Kidney (tissue), 14 donors: ENCODE data around the gene GLT1D1. TPM values are rescaled to one million over a fixed set of nuclear protein-coding genes. Genes with fewer than 3 reads are reported as not detected.

Experiments used
- DNase-seq, 5 donors: peaks; one replicate each; pipeline ENCODE4 v3.0.0-alpha.2; 2013 to 2020
- FAIRE-seq: peaks from 2 replicates; lab custom pipeline; 2012; peaks lifted over from hg19 to GRCh38; lab: Jason Lieb, UNC
- H3K27ac ChIP-seq, 2 donors: one replicate each; pipeline ENCODE4 v1.7.0; 2013; ENCODE audit warnings: low read depth in 2 of 2, low read length in 2 of 2, inconsistent platforms in 1 of 2
- H3K27me3 ChIP-seq: one replicate; pipeline ENCODE4 v1.7.1; 2013; ENCODE audit warnings: low read length, inconsistent platforms; ENCODE audit not compliant: control insufficient read depth, insufficient read depth
- H3K36me3 ChIP-seq, 3 donors: one replicate each; pipeline versions ENCODE4 v1.7.0 to v1.7.1; 2013; ENCODE audit warnings: low read length in 3 of 3, control low read depth in 1 of 3, inconsistent platforms in 1 of 3; ENCODE audit not compliant: insufficient read depth in 3 of 3, control insufficient read depth in 2 of 3
- H3K4me1 ChIP-seq, 3 donors: one replicate each; pipeline versions ENCODE4 v1.7.0 to v1.7.1; 2013; ENCODE audit warnings: low read length in 3 of 3, inconsistent platforms in 1 of 3, low read depth in 1 of 3; ENCODE audit not compliant: control insufficient read depth in 2 of 3, insufficient read depth in 2 of 3
- H3K4me3 ChIP-seq, 3 donors: one replicate each; pipeline versions ENCODE4 v1.7.0 to v1.8.1; 2013; ENCODE audit warnings: low read length in 3 of 3, control low read depth in 1 of 3, inconsistent platforms in 1 of 3
- H3K9ac ChIP-seq, 3 donors: one replicate each; pipeline versions ENCODE4 v1.7.0 to v1.7.1; 2013; ENCODE audit warnings: low read length in 3 of 3, control low read depth in 1 of 3, inconsistent platforms in 1 of 3
- H3K9me3 ChIP-seq, 3 donors: one replicate each; pipeline versions ENCODE4 v1.7.0 to v1.7.1; 2013; ENCODE audit warnings: low read length in 3 of 3, control low read depth in 1 of 3, inconsistent platforms in 1 of 3; ENCODE audit not compliant: control insufficient read depth in 2 of 3, insufficient read depth in 1 of 3
- CTCF ChIP-seq: IDR thresholded peaks from 3 replicates; pipeline ENCODE4 v1.5.1; 2012; ENCODE audit warnings: mild to moderate bottlenecking, moderate library complexity, borderline replicate concordance; ENCODE audit not compliant: insufficient read depth; ENCODE audit errors: extremely low read depth
- intact Hi-C: fragments of 100-400 bp; cut with DNase I; formaldehyde crosslinking; loops from one replicate; pipeline ENCODE4 v1.11.1; 2022
- polyA plus RNA-seq: library from polyadenylated mRNA; stranded (reverse); fragments of 350-450 nt; fragmentation: Illumina TruSeq; extraction: RNeasy Lipid Tissue Mini Kit (QIAGEN cat#74804); gene quantifications from one replicate; pipeline ENCODE4 v1.2.3, GENCODE V29; 2014; ENCODE audit warnings: low read depth, low replicate concordance; ENCODE audit not compliant: insufficient read depth
- total RNA-seq: library from RNA; stranded (reverse); fragmentation: NEBNext Ultra II Directional; extraction: Animal tissue kit (Norgen Biotek cat#: 25700); gene quantifications from one replicate; pipeline ENCODE4 v1.2.1, GENCODE V29; 2021
- donor health status: control.
- donor health status: control.
- donor health status: control.
- donor health status: control.
- donor health status: control.
- donor health status: DM: yes; HTN: yes; CAD: no.
- donor health status: Normal renal cell carcinoma (clear cell type).

GLT1D1 gene
- total and polyA plus RNA-seq, 2 donors from 2014 or later: 0.41 to 0.45 TPM

DNA sequence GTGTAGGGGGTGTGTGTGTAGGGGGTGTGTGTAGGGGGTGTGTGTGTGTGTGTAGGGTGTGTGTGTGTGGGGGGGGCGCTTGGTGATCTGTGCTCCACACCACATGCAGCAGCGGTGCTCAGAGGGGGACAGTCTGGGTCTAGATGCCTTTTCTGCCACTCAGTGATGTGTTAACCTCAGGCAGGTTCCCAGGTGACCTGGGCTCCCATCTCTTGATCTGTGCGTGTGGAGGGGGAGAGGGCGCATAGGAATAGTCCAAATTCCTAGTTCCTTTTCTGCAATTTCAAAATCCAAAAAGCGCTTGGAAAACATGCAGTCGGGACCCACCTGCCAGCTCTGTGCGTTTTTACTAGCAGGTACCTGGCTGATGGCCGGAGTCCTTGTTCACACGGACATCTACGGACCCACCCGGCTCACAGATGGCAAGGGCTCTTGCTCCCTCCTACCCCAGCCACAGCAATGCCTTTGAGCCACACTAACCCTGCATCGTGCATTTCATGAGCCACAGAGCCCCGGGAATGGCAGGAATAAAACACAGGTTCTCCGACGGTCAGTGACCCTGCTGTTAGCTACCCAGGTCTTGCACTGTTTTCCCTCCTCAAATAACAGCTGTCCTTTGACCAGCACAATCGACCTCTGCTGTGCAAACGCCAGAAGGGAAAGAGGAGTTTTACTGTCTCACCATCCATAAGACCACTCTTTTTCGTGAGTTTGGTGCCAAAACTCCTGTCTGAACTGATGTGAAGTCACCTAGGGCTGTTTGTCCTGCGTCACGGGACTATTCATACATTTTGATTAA is 120.8 kb downstream of the GLT1D1 start:
- H3K27ac ChIP-seq: no peak overlapping the region
- H3K4me1 ChIP-seq: no peaks in the 10 kb centered on the region
- intact Hi-C loops: no loop called here
- H3K9ac ChIP-seq: no peak overlapping the region
- FAIRE-seq (no peak), DNase-seq (no peak)
- no peaks in the 10 kb centered on the region for H3K36me3 ChIP-seq
- no peak for TF ChIP-seq CTCF
- H3K4me3 ChIP-seq: no peak overlapping the region
- no peaks in the 10 kb centered on the region for H3K9me3 ChIP-seq
- no peaks in the 10 kb centered on the region for H3K27me3 ChIP-seq

DNA sequence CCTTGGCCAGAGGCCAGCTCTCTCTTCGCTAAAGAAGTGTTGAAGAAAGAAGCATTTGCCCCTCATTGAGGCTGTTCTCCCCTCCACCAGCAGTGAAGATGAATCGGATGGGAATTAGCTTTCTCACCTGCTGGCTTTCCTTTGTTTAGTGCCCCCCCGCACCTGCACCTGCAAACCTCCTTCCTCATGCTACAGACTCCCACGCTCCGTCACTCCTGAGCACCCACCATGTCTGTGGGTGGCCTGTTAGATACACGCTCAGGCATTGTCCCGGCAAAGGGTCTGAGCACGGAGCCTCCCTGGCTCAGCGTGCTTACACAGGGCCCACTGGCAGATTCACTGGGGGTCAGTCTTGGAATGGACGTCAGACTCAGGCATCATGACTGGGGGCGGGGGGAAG is 121.6 kb downstream of the GLT1D1 start:
- DNase-seq (no peak), FAIRE-seq (no peak)
- Histone ChIP-seq H3K9ac (no peak overlapping the region), H3K9me3 (no peaks in the 10 kb centered on the region), H3K36me3 (no peaks in the 10 kb centered on the region), H3K4me1 (no peaks in the 10 kb centered on the region), H3K4me3 (no peak overlapping the region), H3K27ac (no peak overlapping the region), H3K27me3 (no peaks in the 10 kb centered on the region)
- TF ChIP-seq CTCF: no peak
- intact Hi-C loops: no loop called here

DNA sequence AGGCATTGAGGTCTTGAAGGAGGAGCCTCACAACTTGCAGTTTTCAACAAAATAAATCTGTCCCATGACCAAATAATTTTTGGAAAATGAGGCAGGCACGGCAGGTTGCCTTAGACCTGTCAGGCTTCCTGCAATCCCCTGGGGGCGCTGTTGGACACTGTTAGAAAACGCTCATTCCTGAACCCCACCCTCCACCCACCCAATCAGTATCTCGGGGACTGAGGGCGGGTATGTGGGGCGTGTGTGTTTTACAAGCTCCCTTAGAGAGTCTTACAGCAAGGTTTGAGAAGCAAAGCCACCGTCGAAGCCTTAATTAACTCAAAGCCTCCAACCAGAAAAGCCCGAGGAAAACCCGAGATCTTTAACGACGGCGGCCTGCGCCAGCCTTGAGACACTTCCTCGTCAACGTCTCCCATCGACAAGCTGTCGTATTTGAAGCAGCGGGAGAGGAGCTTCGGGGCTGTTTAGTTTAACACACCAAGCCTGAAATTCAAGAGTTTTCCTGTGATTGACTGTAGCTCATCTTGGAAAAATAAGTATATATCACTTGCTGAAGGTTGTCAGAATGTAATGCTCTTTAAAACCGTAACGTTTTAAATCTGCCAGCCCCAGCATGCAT is 123.0 kb downstream of the GLT1D1 start:
- no peaks in the 10 kb centered on the region for H3K36me3 ChIP-seq
- TF ChIP-seq CTCF: no peak
- H3K27ac ChIP-seq: no peak overlapping the region
- H3K4me3 ChIP-seq: no peak overlapping the region
- H3K4me1 ChIP-seq: no peaks in the 10 kb centered on the region
- H3K27me3 ChIP-seq: no peaks in the 10 kb centered on the region
- H3K9ac ChIP-seq: no peak overlapping the region
- FAIRE-seq (no peak), DNase-seq (peak in 4 of 5 donors; percentile 75 to 85 (median 80))
- no peaks in the 10 kb centered on the region for H3K9me3 ChIP-seq
- intact Hi-C loops: no loop called here
